Neural cell (in vitro differentiated cells): ENCODE data around the gene DTHD1. TPM values are rescaled to one million over a fixed set of nuclear protein-coding genes. Genes with fewer than 3 reads are reported as not detected.

ENCODE experiments used
- H2AFZ ChIP-seq: fragments of 200-600, 300-800 bp; sonication (generic), shearing (Covaris generic); 2 replicates; pipeline ENCODE4 v1.6.0; 2014; ENCODE audit warnings: low read depth, mild to moderate bottlenecking, antibody characterized with exemption, low read length, moderate library complexity
- H3F3A ChIP-seq: fragments of 200-600 bp; shearing (Covaris generic); 2 replicates; pipeline ENCODE4 v1.6.1; 2016; ENCODE audit warnings: mild to moderate bottlenecking, moderate library complexity, mixed read lengths, antibody characterized with exemption, low read length; ENCODE audit not compliant: insufficient read depth, poor library complexity, severe bottlenecking
- H3K27ac ChIP-seq: fragments of 200-600, 300-800 bp; sonication (generic), shearing (Covaris generic); 2 replicates; pipeline ENCODE4 v1.5.1; 2014; ENCODE audit warnings: mild to moderate bottlenecking, low read length, moderate library complexity
- H3K27me3 ChIP-seq: fragments of 300-800, 200-600 bp; sonication (generic), shearing (Covaris generic); 2 replicates; pipeline ENCODE4 v1.6.0; 2014; ENCODE audit warnings: mild to moderate bottlenecking, low read depth, low read length, moderate library complexity; ENCODE audit not compliant: insufficient read depth
- H3K36me3 ChIP-seq: fragments of 300-800, 200-600 bp; sonication (generic), shearing (Covaris generic); 2 replicates; pipeline ENCODE4 v1.5.1; 2014; ENCODE audit warnings: mild to moderate bottlenecking, antibody characterized with exemption, low read length, moderate library complexity; ENCODE audit not compliant: insufficient read depth
- H3K4me2 ChIP-seq: fragments of 300-800, 200-600 bp; sonication (generic), shearing (Covaris generic); 2 replicates; pipeline ENCODE4 v1.6.0; 2014; ENCODE audit warnings: mild to moderate bottlenecking, low read length
- H3K4me3 ChIP-seq: fragments of 300-800, 200-600 bp; sonication (generic), shearing (Covaris generic); 2 replicates; pipeline ENCODE4 v1.5.1; 2014; ENCODE audit warnings: mild to moderate bottlenecking, low read length, moderate library complexity
- H3K79me2 ChIP-seq: fragments of 200-600 bp; shearing (Covaris generic); replicated peaks from 2 replicates; pipeline ENCODE4 v1.6.0; 2014; ENCODE audit warnings: mild to moderate bottlenecking, low read length, moderate library complexity; ENCODE audit not compliant: insufficient read depth
- H3K9ac ChIP-seq: fragments of 300-800, 200-600 bp; sonication (generic), shearing (Covaris generic); 2 replicates; pipeline ENCODE4 v1.6.1; 2016; ENCODE audit warnings: mild to moderate bottlenecking, low read length, mixed read lengths
- H3K9me2 ChIP-seq: fragments of 200-600 bp; shearing (Covaris generic); 2 replicates; pipeline ENCODE4 v1.6.1; 2016; ENCODE audit warnings: mild to moderate bottlenecking, low read length, mixed read lengths; ENCODE audit not compliant: insufficient read depth
- H3K9me3 ChIP-seq: fragments of 200-600, 300-800 bp; sonication (generic), shearing (Covaris generic); 2 replicates; pipeline ENCODE4 v1.6.1; 2016; ENCODE audit warnings: mild to moderate bottlenecking, mixed run types, low read length, moderate library complexity, mixed read lengths
- H4K20me1 ChIP-seq: fragments of 200-600 bp; shearing (Covaris generic); 2 replicates; pipeline ENCODE4 v1.6.1; 2016; ENCODE audit warnings: mild to moderate bottlenecking, mixed run types; ENCODE audit not compliant: insufficient read depth
- EP300 ChIP-seq: fragments of 450-650 bp; conservative IDR thresholded peaks from 2 replicates; pipeline ENCODE4 v1.6.1; 2014; ENCODE audit warnings: antibody characterized with exemption, mild to moderate bottlenecking, moderate library complexity; ENCODE audit not compliant: poor library complexity, severe bottlenecking
- EZH2 ChIP-seq: fragments of 200-600, 300-800 bp; shearing (Covaris generic), sonication (generic); IDR thresholded peaks from 2 replicates; pipeline ENCODE4 v1.6.1; 2014; ENCODE audit warnings: antibody characterized with exemption, low read length, borderline replicate concordance, mild to moderate bottlenecking; ENCODE audit not compliant: insufficient read depth, poor library complexity, severe bottlenecking
- MXI1 ChIP-seq: fragments of 450-650 bp; conservative IDR thresholded peaks from 2 replicates; pipeline ENCODE4 v1.6.1; 2014; ENCODE audit warnings: antibody characterized with exemption, mild to moderate bottlenecking; ENCODE audit not compliant: poor library complexity, severe bottlenecking
- POLR2AphosphoS5 ChIP-seq: IDR thresholded peaks from 2 replicates; pipeline ENCODE4 v1.6.1; 2012
- RAD21 ChIP-seq: fragments of 450-650 bp; conservative IDR thresholded peaks from 2 replicates; pipeline ENCODE4 v1.6.1; 2014; ENCODE audit warnings: antibody characterized with exemption, mild to moderate bottlenecking, moderate library complexity
- SMC3 ChIP-seq: fragments of 450-650 bp; conservative IDR thresholded peaks from 2 replicates; pipeline ENCODE4 v1.6.1; 2014; ENCODE audit warnings: antibody characterized with exemption, mild to moderate bottlenecking, moderate library complexity; ENCODE audit not compliant: poor library complexity
- TAF1 ChIP-seq: IDR thresholded peaks from 2 replicates; pipeline ENCODE4 v1.6.1; 2012; ENCODE audit warnings: low read depth
- polyA plus RNA-seq: library from polyadenylated mRNA; depleted of rRNA; stranded (reverse); fragments of >200 nt; gene quantifications from 2 replicates; pipeline ENCODE4 v1.2.3, GENCODE V29; 2014
- TF ChIP-seq, protein P1 (sequence below): IDR thresholded peaks from 2 replicates; pipeline ENCODE4 v1.6.1; 2012; ENCODE audit warnings: borderline replicate concordance
- TF ChIP-seq, protein P2 (sequence below): fragments of 450-650 bp; IDR thresholded peaks from 2 replicates; pipeline ENCODE4 v1.5.1; 2014; ENCODE audit warnings: antibody characterized with exemption, mild to moderate bottlenecking, moderate library complexity; ENCODE audit not compliant: poor library complexity, severe bottlenecking

The DTHD1 gene
- polyA plus RNA-seq, 1 donor from 2014 or later, result not detected

DNA sequence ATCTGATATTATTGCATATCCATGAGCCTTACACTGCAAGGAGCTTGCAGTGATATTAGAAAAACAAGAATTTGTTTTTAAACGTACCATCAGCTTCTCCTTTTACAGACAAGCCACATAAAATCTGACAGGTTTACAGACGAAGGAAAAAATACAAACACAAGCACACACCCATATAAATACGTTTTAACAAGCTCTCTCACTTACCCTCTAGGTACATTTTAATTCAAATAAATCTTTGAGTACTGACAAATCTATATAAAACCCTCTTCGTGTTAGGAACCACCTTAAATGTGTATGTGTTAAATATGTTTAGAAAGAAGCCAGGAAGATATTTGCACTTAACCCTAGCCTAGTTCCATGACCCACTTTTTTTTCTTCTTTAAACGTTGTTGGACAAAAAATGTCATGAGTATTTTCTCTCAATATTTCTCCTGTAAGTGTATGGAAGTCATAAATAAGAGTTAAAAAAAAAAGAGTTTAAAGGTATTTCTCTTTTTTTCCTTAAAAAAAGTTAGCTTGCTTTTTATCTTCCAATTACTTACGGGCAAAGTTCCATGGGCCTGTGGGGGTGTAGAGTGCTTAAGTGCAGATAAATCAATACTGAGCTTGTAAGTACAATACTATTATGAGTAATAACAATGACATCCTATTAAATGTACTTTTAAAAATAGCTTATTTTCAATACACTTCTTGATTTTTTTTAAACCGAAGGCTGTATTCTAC lies 38.6 kb upstream of the DTHD1 start:
- TF ChIP-seq MXI1 (no peak), RAD21 (no peak), POLR2AphosphoS5 (no peak), SMC3 (no peak), TAF1 (no peak), EZH2 (no peak), EP300 (no peak)
- TF ChIP-seq, protein P1, sequence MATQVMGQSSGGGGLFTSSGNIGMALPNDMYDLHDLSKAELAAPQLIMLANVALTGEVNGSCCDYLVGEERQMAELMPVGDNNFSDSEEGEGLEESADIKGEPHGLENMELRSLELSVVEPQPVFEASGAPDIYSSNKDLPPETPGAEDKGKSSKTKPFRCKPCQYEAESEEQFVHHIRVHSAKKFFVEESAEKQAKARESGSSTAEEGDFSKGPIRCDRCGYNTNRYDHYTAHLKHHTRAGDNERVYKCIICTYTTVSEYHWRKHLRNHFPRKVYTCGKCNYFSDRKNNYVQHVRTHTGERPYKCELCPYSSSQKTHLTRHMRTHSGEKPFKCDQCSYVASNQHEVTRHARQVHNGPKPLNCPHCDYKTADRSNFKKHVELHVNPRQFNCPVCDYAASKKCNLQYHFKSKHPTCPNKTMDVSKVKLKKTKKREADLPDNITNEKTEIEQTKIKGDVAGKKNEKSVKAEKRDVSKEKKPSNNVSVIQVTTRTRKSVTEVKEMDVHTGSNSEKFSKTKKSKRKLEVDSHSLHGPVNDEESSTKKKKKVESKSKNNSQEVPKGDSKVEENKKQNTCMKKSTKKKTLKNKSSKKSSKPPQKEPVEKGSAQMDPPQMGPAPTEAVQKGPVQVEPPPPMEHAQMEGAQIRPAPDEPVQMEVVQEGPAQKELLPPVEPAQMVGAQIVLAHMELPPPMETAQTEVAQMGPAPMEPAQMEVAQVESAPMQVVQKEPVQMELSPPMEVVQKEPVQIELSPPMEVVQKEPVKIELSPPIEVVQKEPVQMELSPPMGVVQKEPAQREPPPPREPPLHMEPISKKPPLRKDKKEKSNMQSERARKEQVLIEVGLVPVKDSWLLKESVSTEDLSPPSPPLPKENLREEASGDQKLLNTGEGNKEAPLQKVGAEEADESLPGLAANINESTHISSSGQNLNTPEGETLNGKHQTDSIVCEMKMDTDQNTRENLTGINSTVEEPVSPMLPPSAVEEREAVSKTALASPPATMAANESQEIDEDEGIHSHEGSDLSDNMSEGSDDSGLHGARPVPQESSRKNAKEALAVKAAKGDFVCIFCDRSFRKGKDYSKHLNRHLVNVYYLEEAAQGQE, result no peak
- TF ChIP-seq, protein P2, sequence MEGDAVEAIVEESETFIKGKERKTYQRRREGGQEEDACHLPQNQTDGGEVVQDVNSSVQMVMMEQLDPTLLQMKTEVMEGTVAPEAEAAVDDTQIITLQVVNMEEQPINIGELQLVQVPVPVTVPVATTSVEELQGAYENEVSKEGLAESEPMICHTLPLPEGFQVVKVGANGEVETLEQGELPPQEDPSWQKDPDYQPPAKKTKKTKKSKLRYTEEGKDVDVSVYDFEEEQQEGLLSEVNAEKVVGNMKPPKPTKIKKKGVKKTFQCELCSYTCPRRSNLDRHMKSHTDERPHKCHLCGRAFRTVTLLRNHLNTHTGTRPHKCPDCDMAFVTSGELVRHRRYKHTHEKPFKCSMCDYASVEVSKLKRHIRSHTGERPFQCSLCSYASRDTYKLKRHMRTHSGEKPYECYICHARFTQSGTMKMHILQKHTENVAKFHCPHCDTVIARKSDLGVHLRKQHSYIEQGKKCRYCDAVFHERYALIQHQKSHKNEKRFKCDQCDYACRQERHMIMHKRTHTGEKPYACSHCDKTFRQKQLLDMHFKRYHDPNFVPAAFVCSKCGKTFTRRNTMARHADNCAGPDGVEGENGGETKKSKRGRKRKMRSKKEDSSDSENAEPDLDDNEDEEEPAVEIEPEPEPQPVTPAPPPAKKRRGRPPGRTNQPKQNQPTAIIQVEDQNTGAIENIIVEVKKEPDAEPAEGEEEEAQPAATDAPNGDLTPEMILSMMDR, result no peak

DNA sequence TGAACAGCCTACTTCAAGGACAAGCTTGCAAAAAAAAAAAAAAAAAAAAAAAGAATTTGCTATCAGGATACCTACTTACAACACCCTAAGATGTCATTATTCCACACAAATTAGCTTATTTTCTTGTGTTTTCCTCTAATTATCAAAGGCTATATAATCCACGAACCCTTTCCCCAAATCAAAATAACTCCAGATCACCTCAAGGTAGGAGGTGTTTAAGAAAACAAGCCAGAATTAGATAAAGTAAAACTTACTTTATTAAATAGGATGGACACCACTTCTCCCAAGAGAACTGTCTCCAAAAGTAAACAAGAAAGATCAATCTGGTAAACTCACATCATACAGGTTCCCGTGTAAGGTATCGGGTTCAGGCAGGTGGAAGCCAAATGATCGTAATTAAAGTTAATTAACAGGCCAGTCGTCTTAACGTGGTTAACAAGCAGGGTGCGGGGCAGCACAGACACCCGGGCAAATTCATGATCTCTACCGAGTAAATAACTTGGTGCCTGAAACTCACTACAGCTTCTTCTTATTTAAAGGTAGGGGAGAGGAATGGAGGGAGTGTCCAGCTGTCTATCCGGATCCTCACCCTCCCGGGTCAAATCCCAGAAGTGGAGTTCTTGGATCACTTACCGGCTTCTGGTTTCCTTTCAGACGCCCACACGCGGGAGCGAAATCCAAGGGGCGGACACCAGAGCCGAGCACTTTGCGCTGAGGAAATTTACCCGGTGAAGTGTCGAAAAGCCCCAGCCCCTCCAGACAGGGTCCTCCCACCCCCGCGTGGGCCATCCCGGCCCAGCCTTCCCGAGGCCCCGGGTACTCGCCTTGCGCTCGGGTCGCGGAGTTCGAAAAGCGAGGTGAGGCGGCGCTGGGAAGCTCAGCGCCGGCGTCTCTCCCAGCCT lies 37.8 kb upstream of the DTHD1 start:
- TF ChIP-seq, protein P1, result no peak
- TF ChIP-seq, protein P2, result no peak
- TF ChIP-seq POLR2AphosphoS5, result no peak
- no peak for TF ChIP-seq EZH2
- Histone ChIP-seq H3K27me3 (peaks cover 27% of the 10 kb centered on the region), H3F3A (no peaks in the 10 kb centered on the region), H3K27ac (no peak overlapping the region), H3K79me2 (no peaks in the 10 kb centered on the region), H3K9me3 (no peaks in the 10 kb centered on the region), H3K36me3 (no peaks in the 10 kb centered on the region), H3K4me2 (peak overlapping the region; percentile 44), H3K4me3 (peak overlapping the region; percentile 75), H2AFZ (no peak overlapping the region), H4K20me1 (no peaks in the 10 kb centered on the region), H3K9me2 (no peaks in the 10 kb centered on the region), H3K9ac (peak overlapping the region; percentile 58)

More for the DNA sequence above, 38.6 kb upstream of the DTHD1 start:
- peaks cover 27% of the 10 kb centered on the region for H3K27me3 ChIP-seq
- no peaks in the 10 kb centered on the region for H3K9me3 ChIP-seq
- H3K9ac ChIP-seq, result no peak overlapping the region
- H4K20me1 ChIP-seq, result no peaks in the 10 kb centered on the region
- H3K27ac ChIP-seq, result no peak overlapping the region
- H3K36me3 ChIP-seq, result no peaks in the 10 kb centered on the region
- H2AFZ ChIP-seq, result no peak overlapping the region
- no peak overlapping the region for H3K4me3 ChIP-seq
- no peaks in the 10 kb centered on the region for H3K79me2 ChIP-seq
- H3F3A ChIP-seq, result no peaks in the 10 kb centered on the region
- no peaks in the 10 kb centered on the region for H3K9me2 ChIP-seq
- H3K4me2 ChIP-seq, result no peak overlapping the region
